HEK293T (cell line): ENCODE measurements around the gene FAM219B.

Experiments
- CTCF ChIA-PET: fragments of 350-600 bp; formaldehyde crosslinking; extraction: SDS; loops from one replicate; lab custom pipeline; 2021; ENCODE audit warnings: antibody characterized with exemption, inconsistent platforms; lab: Yijun Ruan, JAX
- POLR2A ChIA-PET: fragments of 350-600 bp; formaldehyde crosslinking; extraction: SDS; loops from one replicate; lab custom pipeline; 2020; ENCODE audit warnings: antibody characterized with exemption, inconsistent platforms; lab: Yijun Ruan, JAX
- DNase-seq: peaks from one replicate; pipeline ENCODE4 v3.0.0; 2012; ENCODE audit warnings: mixed read lengths; ENCODE audit errors: extremely low spot score
- ARNT ChIP-seq: fragments of 450-650 bp; IDR thresholded peaks from 2 replicates; pipeline ENCODE4 v1.6.1; 2017; ENCODE audit warnings: mild to moderate bottlenecking
- BHLHE40 ChIP-seq: fragments of 450-650 bp; IDR thresholded peaks from 2 replicates; pipeline ENCODE4 v1.6.1; 2016; ENCODE audit warnings: mild to moderate bottlenecking, moderate library complexity, borderline replicate concordance
- CTBP1 ChIP-seq: fragments of 450-650 bp; IDR thresholded peaks from 2 replicates; pipeline ENCODE4 v1.6.1; 2016; ENCODE audit warnings: borderline replicate concordance
- ELF4 ChIP-seq: fragments of 450-650 bp; IDR thresholded peaks from 2 replicates; pipeline ENCODE4 v1.6.1; 2017; ENCODE audit warnings: antibody characterized with exemption
- FOXA1 ChIP-seq: fragments of 450-650 bp; IDR thresholded peaks from 2 replicates; pipeline ENCODE4 v1.6.1; 2016; ENCODE audit warnings: mild to moderate bottlenecking
- FOXK2 ChIP-seq: fragments of 450-650 bp; IDR thresholded peaks from 2 replicates; pipeline ENCODE4 v1.6.1; 2016; ENCODE audit warnings: mild to moderate bottlenecking
- FOXM1 ChIP-seq: fragments of 450-650 bp; IDR thresholded peaks from 2 replicates; pipeline ENCODE4 v1.6.1; 2017; ENCODE audit warnings: mild to moderate bottlenecking, borderline replicate concordance
- HDGF ChIP-seq: fragments of 450-650 bp; IDR thresholded peaks from 2 replicates; pipeline ENCODE4 v1.6.1; 2017; ENCODE audit warnings: antibody characterized with exemption, borderline replicate concordance
- L3MBTL2 ChIP-seq: fragments of 450-650 bp; conservative IDR thresholded peaks from 2 replicates; pipeline ENCODE4 v1.6.1; 2016; ENCODE audit warnings: mild to moderate bottlenecking
- LEF1 ChIP-seq: fragments of 450-650 bp; IDR thresholded peaks from 2 replicates; pipeline ENCODE4 v1.6.1; 2017; ENCODE audit warnings: mild to moderate bottlenecking, borderline replicate concordance
- NFRKB ChIP-seq: fragments of 450-650 bp; IDR thresholded peaks from 2 replicates; pipeline ENCODE4 v1.6.1; 2016; ENCODE audit warnings: mild to moderate bottlenecking, moderate library complexity
- PKNOX1 ChIP-seq: fragments of 450-650 bp; IDR thresholded peaks from 2 replicates; pipeline ENCODE4 v1.6.1; 2016
- SP1 ChIP-seq: fragments of 450-650 bp; IDR thresholded peaks from 2 replicates; pipeline ENCODE4 v1.6.1; 2017
- SUZ12 ChIP-seq: fragments of 450-650 bp; IDR thresholded peaks from 2 replicates; pipeline ENCODE4 v1.6.1; 2016; ENCODE audit warnings: mild to moderate bottlenecking
- TARDBP ChIP-seq: fragments of 450-650 bp; IDR thresholded peaks from 2 replicates; pipeline ENCODE4 v1.6.1; 2016
- ZNF384 ChIP-seq: fragments of 450-650 bp; IDR thresholded peaks from 2 replicates; pipeline ENCODE4 v1.6.1; 2016

Gene FAM219B

DNA sequence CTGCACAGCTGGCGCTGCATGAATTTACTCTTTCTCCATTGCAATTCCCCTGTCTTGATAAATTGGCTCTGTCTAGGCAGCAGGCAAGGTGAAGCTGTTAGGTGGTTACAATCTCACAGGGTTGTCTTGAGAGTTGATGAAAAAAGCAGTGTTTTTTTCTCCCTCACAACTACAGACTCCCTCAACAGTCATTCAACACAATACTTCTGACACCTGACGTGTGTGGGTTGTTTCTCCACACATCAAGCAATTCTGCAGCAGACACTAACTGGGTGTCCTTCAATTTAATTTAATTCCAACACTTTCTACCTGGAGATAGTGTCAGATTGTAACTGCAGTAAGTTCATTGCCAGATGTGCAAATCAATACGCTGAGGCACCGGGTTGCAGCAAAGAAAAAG is 28.4 kb downstream of the FAM219B start:
- POLR2A ChIA-PET: interaction anchor here (1.4 to 2.2 kb wide), 2 partner anchors 22 to 28 kb away, joined by 3 to 10 read pairs; partner anchors contain the start of gene FAM219B
- TF ChIP-seq FOXK2 (no peak), SP1 (no peak), BHLHE40 (no peak), LEF1 (no peak), SUZ12 (no peak)
- CTCF ChIA-PET: no interaction called here
- DNase-seq: no peak

DNA sequence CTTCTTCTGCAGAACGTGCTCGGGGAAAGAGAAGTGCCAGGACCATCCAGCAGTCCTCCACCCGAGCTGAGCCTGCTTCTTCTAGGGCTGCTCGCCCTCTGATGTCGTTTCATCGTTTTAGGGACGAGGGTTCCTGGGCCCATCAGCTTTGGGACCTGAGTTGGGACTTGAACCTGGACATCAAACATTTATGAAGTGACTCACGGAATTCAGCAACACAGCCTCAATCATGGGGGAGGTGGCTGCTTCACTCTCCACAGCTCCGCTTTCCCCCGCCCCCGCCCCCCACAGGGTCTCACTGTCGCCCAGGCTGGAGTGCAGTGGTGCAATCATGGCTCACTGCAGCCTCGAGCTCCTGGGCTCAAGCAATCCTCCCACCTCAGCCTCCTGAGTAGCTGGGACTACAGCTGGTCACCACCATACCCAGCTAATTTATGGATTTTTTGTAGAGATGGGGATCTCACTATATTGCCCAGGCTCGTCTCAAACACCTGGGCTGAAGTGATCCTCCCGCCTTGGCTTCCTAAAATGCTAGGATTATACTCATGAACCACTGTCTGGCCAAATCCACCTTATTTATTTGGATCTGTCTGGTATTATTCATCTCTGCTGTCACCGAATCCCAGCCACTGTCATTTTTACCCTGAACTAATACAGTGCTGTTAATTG is 32.8 kb downstream of the FAM219B start:
- POLR2A ChIA-PET: interaction anchor here (0.9 to 1.6 kb wide), 5 partner anchors 15 to 83 kb away, joined by 3 to 5 read pairs (median 4); partner anchors contain the start of genes MPI and ULK3
- peak; percentile 57 for DNase-seq
- CTCF ChIA-PET: interaction anchor here (0.6 to 1.4 kb wide), 2 partner anchors 27 to 44 kb away, joined by 3 to 4 read pairs; no protein-coding TSS in a partner anchor
- TF ChIP-seq TARDBP (no peak), FOXM1 (no peak), NFRKB (no peak), BHLHE40 (no peak), ELF4 (no peak)

DNA sequence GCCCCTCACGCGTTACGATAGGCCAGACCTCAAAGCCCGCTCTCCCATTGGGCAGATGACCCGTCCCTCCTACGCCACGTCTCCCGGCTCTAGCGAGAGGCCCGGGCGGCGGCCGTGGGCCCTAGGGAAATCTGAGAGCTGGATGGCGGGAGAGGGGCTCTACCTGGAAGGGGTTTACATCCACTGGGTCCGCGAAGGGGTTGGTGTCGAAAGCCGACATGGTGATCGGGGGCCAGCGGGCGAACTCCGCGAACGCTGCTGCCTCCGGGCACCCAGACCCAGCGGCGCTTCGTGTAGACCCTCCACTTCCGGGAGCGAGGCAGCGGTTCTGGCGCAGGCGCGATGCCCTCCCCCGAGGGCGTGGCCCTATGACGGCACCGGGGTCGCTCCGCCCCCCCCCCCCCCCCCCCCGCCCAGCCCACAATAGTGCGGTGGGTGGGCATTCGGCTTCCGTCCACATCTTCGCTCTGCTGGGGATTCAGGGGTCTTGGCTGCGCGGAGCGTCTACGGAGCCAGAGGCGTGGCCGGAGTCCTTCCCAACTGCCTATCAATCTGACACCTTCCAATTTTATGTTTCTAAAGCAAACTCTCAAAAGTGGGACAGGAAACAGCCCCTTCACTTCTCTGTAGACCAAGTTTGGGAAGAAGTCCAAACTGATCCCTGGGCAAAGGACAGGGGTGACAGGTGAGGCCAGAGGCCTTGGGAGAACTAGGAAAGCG is 33.5 kb downstream of the FAM219B start, which contains the start of gene SCAMP2:
Gene SCAMP2, minus strand, starts transcription at position 330 of the 720 bp plus-strand sequence. Its CDS starts 110 bp downstream, at position 220.
- TF ChIP-seq PKNOX1 (peak; percentile 99), FOXM1 (peak; percentile 45; the same call in 1 of the 2 replicates), ZNF384 (no peak), FOXK2 (no peak), L3MBTL2 (peak; percentile 76), ELF4 (peak; percentile 98), ARNT (no peak)
- DNase-seq: peak; percentile 98
- ChIA-PET CTCF (interaction anchor here (0.6 to 1.4 kb wide), 2 partner anchors 28 to 45 kb away, joined by 3 to 4 read pairs; no protein-coding TSS in a partner anchor), POLR2A (interaction anchor here (0.9 to 1.6 kb wide), 4 partner anchors 15 to 84 kb away, joined by 3 to 4 read pairs (median 4); partner anchors contain the start of gene ULK3)

GRCh38 chr15:74872702-74873035 is 34.0 kb downstream of the FAM219B start:
- ChIA-PET CTCF (no interaction called here), POLR2A (interaction anchor here (0.9 to 1.6 kb wide), 3 partner anchors 16 to 33 kb away, joined by 4 to 5 read pairs (median 4); partner anchors contain the start of gene ULK3)
- TF ChIP-seq ARNT (no peak), ELF4 (no peak), ZNF384 (no peak), LEF1 (no peak), TARDBP (no peak), SUZ12 (no peak), HDGF (no peak), SP1 (no peak), BHLHE40 (no peak), FOXA1 (no peak), CTBP1 (no peak), FOXM1 (no peak), L3MBTL2 (no peak), FOXK2 (no peak), PKNOX1 (no peak), NFRKB (no peak)
- no peak for DNase-seq

DNA sequence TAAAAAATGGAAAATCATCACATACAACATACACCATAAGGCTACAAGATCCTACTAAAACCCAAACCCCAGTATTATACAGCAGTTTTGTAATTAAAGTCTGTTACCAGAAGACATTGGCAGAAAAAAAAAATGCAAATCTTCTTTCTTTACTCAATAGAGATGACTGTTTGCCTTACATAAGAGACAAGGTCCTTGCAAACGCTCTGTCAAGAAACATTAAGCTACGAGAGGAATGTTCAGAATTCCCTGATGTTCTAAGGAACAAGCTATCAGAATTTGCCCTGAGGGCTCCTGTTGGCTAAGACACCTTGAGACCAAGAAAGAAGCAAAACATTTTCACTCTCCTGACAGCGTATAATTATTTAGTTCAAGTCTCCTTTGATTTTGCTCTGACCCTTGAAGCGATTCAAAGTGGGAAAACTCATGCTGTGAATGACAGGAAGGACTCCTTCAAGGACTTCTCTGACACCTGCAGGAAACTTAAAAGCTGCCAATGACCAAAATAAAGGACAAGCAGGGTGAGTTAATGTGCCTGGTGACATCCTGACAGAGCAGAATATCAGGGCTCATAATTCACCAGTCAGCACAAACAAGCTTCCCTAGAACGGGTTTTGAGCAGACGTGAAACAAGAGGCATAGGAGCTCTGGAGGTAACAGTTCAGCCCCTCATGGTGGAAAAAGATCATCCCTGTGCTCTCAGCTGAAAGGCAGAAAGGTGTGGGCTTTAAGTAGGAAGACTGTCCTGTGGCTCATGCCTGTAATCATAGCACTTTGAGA is 36.0 kb downstream of the FAM219B start:
- DNase-seq: no peak
- no peak for TF ChIP-seq L3MBTL2
- TF ChIP-seq LEF1: no peak
- TF ChIP-seq FOXM1: no peak
- no peak for TF ChIP-seq CTBP1
- ChIA-PET POLR2A (interaction anchor here (0.7 to 2.7 kb wide), 8 partner anchors 12 to 110 kb away, joined by 3 to 14 read pairs (median 4); partner anchors contain the start of genes MPI and ULK3), CTCF (interaction anchor here (0.9 kb wide), 2 partner anchors 31 to 80 kb away, joined by 4 read pairs; no protein-coding TSS in a partner anchor)

GRCh38 chr15:74869726-74870407 is 36.8 kb downstream of the FAM219B start:
- TF ChIP-seq HDGF: no peak
- ChIA-PET POLR2A (interaction anchor here (0.9 to 2.7 kb wide), 6 partner anchors 12 to 109 kb away, joined by 3 to 14 read pairs (median 4); partner anchors contain the start of genes MPI and ULK3), CTCF (interaction anchor here (0.7 to 0.9 kb wide), 2 partner anchors 13 to 81 kb away, joined by 3 to 4 read pairs; no protein-coding TSS in a partner anchor)
- no peak for DNase-seq
